ENCODE measurements around the gene GPC4. TPM values are rescaled to one million over a fixed set of nuclear protein-coding genes. Genes with fewer than 3 reads are reported as not detected.

GPC4 gene
- 0.34 and 0.74 TPM in 2 replicates for total RNA-seq

DNA sequence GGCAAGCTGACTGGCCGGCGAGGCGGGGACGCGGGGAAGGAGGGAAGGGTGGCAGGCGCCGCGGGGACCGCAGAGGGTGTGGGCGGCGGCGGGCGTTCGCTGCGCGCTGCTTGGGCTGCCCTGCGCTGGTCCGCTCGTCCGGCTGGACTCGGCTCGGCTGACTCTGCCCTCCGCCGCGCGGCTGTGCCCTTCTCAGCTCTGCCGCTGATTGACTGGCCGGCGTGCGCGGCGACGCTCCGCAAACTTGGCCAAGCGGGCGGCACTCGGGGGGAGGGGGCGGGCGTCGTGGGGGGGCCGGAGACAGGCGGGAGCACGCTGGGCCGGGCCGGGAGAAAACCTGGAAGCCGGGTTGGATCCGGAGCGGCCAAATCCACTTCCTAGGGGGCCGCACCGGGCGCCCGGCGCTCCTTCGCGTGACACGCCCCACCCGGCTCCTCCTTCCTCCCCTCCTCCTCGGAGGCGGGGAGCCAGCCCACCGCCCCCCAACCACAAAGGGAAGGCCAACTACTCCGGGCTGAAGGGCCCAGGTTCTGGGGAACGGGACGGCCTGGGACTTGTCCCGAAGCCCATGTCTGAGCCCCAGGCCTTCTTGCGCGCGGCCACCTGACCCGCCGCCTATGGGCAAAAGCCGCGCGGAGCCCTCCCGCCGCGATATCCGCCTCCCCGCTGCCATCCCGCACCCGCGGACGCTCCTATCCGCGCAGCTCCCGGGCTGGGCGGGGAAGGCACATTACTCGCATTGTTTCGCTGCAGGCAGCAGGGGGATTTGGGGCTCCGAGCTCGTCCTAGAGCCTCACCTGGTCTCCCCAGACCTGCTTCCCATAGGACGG lies at the start of gene GPC4:
TSS of gene GPC4 (minus strand) at position 214 of the 830 bp plus-strand sequence. CDS start 524 bp downstream, outside the sequence.

Other genes with a start within 250 kb of the GPC4 start
- gene TFDP3, start 197.1 kb downstream of the GPC4 start, total RNA-seq, result not detected in 2 replicates